Measurements from ENCODE around the gene CLASRP. TPM values are rescaled to one million over a fixed set of nuclear protein-coding genes. Genes with fewer than 3 reads are reported as not detected.

CLASRP gene
- total and polyA plus RNA-seq, 9 of the 15 experiments (the other 6 are each of a cell fraction or from before 2014, with no cell fraction given): 0.94 to 86.3 (median 44.0) TPM

GRCh38 chr19:45091031-45091923, 52.4 kb downstream of the CLASRP start (continued):
- no peak for TF ChIP-seq REST (IDR thresholded peaks at IDR 0.05; ENCODE audit: borderline replicate concordance)
- no peak for TF ChIP-seq REST (CRISPR knock-in tag; IDR thresholded peaks at IDR 0.05; ENCODE audit: low read depth)
- no peak for TF ChIP-seq SMAD2 (IDR thresholded peaks at IDR 0.05; ENCODE audit: low read depth, low read length)
- TF ChIP-seq ZBTB12 (CRISPR knock-in tag; IDR thresholded peaks at IDR 0.05): no peak
- no peak for TF ChIP-seq ZNF551 (CRISPR knock-in tag; IDR thresholded peaks at IDR 0.05)
- TF ChIP-seq ZNF512 (tag; IDR thresholded peaks at IDR 0.05): no peak
- no peak for TF ChIP-seq STAG1 (CRISPR knock-in tag; IDR thresholded peaks at IDR 0.05; ENCODE audit: borderline replicate concordance)
- no peak for TF ChIP-seq NFE2L1 (tag; IDR thresholded peaks at IDR 0.05; ENCODE audit: borderline replicate concordance, low read depth)
- TF ChIP-seq OTX1 (CRISPR knock-in tag; IDR thresholded peaks at IDR 0.05): no peak
- no peak for TF ChIP-seq NR2C1 (IDR thresholded peaks at IDR 0.05)
- no peak for TF ChIP-seq NR2C1 (tag; IDR thresholded peaks at IDR 0.05)
- TF ChIP-seq MITF (IDR thresholded peaks at IDR 0.05): no peak
- no peak for TF ChIP-seq MYNN (IDR thresholded peaks at IDR 0.05)
- no peak for TF ChIP-seq MYNN (CRISPR knock-in tag; IDR thresholded peaks at IDR 0.05)
- TF ChIP-seq TFAM (CRISPR knock-in tag; conservative IDR thresholded peaks at IDR 0.05): no peak
- TF ChIP-seq NFATC3 (IDR thresholded peaks at IDR 0.05): no peak
- no peak for TF ChIP-seq PHB (CRISPR knock-in tag; IDR thresholded peaks at IDR 0.05)
